ENCODE data around the gene WIPF1. TPM values are rescaled to one million over a fixed set of nuclear protein-coding genes. Genes with fewer than 3 reads are reported as not detected.

Gene WIPF1
- total RNA-seq (ENCODE audit: insufficient read depth, low replicate concordance): 21.2 TPM

GRCh38 chr2:174597345-174598047 lies at the start of gene WIPF1:
WIPF1 (minus strand) TSS chr2:174597804; CDS start chr2:174585573, 12,231 bp downstream.
- DNase-seq (ENCODE audit: low spot score): no peak

DNA sequence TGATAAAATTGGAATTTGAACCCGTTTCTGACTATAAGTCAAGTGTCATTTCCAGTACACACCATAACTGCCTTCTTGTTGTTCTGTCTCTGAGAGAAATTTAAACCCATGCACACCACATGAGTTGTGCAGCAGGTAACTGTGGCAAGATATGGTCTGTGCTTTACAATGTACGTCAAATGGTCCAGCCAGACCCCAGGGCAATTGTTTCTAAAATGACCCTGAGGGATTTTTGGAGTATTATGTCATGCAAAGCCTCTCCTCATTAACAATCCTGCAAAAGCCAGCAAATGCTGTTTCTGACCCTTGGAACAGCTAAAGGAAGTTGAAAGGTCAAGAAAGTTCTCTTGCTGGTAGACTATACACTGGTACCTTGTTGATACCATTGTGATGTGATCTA lies 47.7 kb upstream of the WIPF1 start:
- DNase-seq (ENCODE audit: low spot score): no peak

- no peak for DNase-seq (ENCODE audit: low spot score)
These were observed 46.8 kb upstream of the WIPF1 start for GRCh38 chr2:174644406-174644805.

DNA sequence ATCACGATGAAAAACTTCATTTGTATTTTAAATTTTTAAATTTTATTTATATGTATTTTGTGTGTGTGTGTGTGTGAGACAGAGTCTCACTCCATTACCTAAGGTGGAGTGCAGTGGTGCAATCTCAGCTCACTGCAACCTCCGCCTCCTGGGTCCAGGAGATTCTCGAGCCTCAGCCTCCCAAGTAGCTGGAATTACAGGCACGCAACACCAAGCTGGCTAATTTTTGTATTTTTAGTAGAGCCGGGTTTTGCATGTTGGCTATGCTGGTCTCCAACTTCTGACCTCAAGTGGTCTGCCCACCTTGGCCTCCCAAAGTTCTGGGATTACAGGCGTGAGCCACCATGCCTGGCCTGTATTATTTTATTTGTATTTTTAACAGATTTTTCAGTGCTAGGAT lies 45.8 kb upstream of the WIPF1 start:
- no peak for DNase-seq (ENCODE audit: low spot score)

- DNase-seq (ENCODE audit: low spot score): no peak
These were observed 43.6 kb upstream of the WIPF1 start for GRCh38 chr2:174641168-174641567.

- DNase-seq (ENCODE audit: low spot score): no peak
These were observed 39.4 kb upstream of the WIPF1 start for GRCh38 chr2:174636987-174637386.

DNA sequence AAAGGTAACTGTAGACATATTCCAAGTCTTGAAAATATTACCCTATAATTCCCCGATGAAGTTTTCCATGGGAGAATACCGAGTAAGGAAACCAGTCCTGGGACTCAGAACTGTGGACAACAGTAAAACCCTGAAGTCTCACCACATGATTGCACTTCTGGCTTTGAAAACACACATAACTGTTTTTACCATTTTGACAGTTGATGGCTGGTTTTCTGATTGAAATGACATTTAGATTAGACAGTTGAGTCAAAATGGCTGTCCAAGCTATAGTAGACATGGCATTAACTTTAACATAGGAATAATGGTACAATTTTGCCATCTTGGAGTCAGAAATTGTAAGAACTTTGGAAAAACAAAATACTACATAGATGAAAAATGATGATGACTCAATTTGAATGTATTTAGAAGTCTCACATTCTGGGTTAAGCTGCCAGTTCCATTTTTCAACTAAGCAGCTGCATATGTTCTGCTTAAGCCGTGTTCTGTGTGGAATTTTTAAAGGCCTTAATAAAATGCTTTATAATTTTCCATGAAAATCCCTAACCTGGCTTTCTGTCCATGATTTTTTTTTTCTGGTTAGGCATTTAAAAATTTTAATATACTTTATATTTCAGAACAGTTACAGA lies 38.3 kb upstream of the WIPF1 start:
- DNase-seq (ENCODE audit: low spot score): peak; percentile 75

DNA sequence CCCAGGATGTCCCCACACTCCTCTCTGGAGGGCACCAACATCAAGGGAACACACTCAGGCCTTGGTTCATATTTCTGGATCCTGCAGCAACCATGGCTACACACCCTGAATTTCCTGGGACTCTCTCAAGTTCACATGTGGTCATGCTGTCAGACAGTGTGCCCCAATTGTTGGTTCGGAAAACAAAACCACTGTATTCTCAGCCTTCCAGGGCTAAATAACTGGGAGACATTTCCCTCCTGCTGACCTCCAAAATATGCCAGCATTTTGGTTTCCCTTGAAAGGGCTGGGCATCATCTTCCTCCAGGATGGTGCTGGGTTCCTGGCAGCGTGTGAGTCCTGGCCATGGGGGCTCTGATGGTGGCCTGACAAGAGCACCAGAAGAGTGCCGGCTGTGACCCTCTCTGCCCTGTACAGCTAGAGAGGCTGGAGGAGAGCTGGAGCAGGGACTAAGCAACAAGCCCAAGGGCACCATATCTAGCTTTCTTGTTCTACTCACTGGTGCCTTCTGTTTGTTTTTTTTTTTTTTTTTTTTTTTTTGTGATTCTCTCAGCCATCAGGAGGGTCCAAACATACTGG lies 37.5 kb upstream of the WIPF1 start:
- DNase-seq (ENCODE audit: low spot score): no peak

- DNase-seq (ENCODE audit: low spot score): peak; percentile 32
These were observed 36.8 kb upstream of the WIPF1 start for GRCh38 chr2:174634130-174635014.

- DNase-seq (ENCODE audit: low spot score): peak; percentile 86
These were observed 36.0 kb upstream of the WIPF1 start for GRCh38 chr2:174633623-174633930.

DNA sequence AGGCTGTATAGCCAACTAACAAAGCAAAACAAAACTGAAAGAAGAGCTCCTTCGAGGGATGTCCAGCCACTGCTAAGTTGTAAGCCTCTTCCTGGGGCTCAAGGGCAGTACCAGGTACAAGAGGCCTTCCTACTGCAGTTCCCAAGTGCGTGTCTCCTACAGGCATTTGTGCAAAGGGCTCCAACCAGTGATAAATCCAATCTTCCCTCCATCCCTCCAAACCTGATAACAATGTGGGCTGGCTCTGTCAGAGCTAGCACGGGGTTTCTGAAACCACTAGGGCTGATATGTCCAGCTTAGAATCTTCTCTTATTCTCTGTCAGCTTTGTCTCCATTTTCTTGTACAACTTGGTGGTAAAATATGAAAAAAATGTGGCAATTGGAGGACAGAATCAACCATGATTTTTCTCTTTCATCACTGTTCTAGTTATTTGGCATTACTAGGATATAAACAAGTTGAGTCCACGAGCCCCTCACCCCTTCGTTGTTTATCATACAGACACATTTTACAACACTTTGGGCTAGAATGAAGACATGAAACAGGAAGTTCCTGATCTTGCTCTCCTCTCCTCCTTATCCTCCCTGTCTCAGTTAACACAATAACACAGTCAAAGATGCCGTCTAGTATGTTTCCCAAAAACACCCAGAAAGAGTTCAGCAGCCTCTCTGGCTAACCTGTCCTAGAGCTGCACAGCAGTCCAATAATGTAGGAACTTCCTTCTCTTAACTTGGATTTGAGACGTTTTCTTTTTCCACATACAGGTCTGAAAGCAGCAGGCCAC lies 35.4 kb upstream of the WIPF1 start:
- peak; percentile 68 for DNase-seq (ENCODE audit: low spot score)

DNA sequence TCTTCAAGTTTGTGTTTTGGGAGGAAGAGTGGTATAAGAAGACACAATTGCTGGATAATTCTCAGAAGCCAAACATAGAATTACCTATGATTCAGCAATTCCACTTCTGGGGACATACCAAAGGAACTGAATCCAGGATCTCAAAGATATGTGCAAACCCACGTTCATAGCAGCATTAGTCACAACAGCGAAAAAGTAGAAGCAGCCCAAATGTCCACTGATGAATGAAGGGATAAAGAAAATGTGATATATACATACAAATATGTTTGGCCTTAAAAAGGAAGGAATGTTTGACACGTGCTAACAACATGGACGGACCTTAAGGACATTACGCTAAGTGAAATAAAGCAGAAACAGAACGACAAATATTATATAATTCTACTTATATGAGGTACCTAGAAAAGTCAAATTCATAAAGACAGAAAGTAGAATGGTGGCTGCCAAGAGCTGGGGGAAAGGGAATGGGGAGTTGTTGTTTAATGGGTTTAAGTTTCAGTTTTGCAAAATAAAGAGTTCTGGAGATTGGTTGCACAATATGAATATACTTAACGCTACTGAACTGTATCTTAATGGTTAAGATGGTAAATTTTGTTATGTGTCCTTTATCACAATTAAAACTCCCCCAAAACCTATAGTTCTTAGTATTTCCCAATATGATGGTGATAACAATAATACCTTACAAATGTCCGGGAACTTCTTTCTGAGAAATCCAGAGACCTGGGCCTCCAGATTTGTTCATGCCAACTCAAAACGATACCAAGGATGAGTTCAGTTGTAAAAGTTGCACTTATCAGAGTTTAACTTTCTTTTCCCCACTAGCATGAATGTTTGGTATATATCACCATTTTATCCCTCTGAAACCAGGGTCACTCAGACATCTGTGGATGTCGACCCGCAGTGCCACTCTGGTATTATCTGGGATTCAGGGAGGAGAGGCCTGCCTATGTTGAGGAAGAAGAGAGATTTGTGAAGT lies 33.7 kb upstream of the WIPF1 start:
- DNase-seq (ENCODE audit: low spot score): peak; percentile 71

DNA sequence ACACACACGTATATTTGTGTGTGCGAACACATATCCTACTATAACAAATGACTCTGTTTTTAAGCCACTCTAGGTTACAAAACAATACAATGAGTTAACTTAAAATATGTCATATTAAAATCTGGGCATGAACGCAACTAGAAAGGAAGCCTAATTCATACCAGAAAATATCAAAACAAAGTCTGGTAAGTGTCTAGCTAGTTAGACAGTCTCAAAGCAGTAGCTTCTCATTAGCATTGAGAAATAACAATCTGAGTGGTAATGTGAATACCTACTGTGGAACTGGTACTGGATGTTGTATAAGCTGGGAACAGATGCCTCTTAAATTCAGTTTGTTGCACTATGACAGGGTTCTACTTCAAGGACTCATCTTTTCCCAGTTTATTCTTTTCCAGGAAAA lies 32.5 kb upstream of the WIPF1 start:
- no peak for DNase-seq (ENCODE audit: low spot score)

DNA sequence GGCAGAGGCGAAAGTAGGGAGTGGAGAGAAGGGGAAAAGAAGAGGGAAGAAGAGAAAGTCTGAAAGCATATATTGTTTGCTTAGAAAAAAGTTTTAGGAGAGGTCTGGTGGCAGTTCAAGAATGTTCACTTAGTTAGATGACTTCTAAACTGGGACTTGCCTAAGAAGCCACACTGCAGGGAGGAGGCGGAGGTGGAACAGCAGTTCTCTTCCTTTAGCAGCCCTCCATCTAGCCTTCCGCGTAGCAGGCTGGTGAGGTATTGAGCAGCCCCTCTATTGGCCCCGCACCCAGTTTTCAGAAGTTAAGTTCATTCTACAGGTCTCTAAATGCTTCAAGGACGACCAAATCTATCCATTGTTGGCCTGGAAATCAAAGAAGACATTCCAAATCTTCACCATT lies 31.9 kb upstream of the WIPF1 start:
- no peak for DNase-seq (ENCODE audit: low spot score)

GRCh38 chr2:174628528-174629169 lies 31.0 kb upstream of the WIPF1 start:
- DNase-seq (ENCODE audit: low spot score): no peak

DNA sequence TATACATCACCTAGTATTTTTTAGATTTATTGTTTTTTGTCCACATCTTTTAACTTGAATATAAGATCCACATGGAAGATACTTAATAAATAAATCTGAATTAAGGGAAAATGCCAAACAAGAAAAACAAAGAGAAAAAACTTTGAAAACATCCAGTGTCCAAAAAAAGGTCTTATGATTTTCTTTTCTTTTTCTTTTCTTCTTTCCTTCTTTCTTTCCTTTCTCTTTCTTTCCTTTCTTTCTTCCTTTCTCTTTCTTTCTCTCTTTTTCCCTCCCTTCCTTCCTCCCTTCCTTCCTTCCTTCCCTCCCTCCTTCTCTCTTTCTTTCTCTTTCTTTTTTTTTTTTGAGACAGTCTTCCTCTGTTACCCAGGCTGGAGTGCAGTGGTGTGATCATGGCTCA lies 29.6 kb upstream of the WIPF1 start:
- no peak for DNase-seq (ENCODE audit: low spot score)

GRCh38 chr2:174624895-174625430 lies 27.4 kb upstream of the WIPF1 start:
- no peak for DNase-seq (ENCODE audit: low spot score)

- DNase-seq (ENCODE audit: low spot score): no peak
These were observed 26.1 kb upstream of the WIPF1 start for GRCh38 chr2:174623690-174624089.

- no peak for DNase-seq (ENCODE audit: low spot score)
These were observed 25.6 kb upstream of the WIPF1 start for GRCh38 chr2:174623106-174623637.

Measured in umbilical cord (tissue), 2 donors.